Astrocyte (in vitro differentiated cells and primary cell): ENCODE measurements around the gene NUP37.

Experiments
- EZH2 ChIP-seq: IDR thresholded peaks from 2 replicates; pipeline ENCODE4 v1.6.1; 2012; ENCODE audit warnings: mild to moderate bottlenecking, low read length, inconsistent platforms; ENCODE audit not compliant: insufficient read depth
- TF ChIP-seq, protein P1 (sequence below): IDR thresholded peaks from 2 replicates; pipeline ENCODE4 v1.5.1; 2011; ENCODE audit warnings: low read depth, mild to moderate bottlenecking, inconsistent platforms, low read length, moderate library complexity; ENCODE audit not compliant: insufficient read depth

DNA sequence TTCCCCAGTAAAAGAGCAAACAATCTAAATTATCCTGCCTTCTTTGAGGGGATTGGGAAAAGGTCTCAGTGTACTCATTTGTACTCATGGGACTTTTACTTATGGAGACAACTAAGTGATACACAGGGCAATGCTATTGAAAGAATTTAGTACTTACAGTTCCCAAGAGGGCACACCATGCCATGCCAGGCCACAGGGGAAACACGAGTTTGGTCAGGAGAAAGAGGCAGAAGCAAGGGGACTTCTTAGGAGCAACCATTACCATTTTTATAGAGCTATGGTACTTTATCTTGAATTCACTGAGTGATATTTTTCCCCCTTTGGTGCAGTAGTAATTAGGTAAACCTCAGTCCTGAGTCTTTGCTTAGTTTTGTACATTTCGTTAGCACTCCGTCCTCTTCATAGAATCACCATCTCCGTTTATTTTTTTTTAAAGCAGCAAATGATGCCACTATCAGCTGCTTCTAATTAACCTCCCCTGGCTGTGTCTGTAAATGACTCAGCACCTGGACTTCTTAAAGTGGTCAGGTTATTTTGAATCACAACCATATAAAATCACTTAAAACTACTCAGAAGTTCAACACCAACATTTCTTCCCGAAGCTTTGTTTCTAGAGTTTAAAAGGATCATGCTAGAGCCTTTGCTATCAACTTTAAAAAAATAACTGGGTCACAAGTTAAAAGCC, 52.2 kb downstream of the NUP37 start:
- TF ChIP-seq, protein P1, sequence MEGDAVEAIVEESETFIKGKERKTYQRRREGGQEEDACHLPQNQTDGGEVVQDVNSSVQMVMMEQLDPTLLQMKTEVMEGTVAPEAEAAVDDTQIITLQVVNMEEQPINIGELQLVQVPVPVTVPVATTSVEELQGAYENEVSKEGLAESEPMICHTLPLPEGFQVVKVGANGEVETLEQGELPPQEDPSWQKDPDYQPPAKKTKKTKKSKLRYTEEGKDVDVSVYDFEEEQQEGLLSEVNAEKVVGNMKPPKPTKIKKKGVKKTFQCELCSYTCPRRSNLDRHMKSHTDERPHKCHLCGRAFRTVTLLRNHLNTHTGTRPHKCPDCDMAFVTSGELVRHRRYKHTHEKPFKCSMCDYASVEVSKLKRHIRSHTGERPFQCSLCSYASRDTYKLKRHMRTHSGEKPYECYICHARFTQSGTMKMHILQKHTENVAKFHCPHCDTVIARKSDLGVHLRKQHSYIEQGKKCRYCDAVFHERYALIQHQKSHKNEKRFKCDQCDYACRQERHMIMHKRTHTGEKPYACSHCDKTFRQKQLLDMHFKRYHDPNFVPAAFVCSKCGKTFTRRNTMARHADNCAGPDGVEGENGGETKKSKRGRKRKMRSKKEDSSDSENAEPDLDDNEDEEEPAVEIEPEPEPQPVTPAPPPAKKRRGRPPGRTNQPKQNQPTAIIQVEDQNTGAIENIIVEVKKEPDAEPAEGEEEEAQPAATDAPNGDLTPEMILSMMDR = no peak
- TF ChIP-seq EZH2 = no peak
